Ectodermal cell (in vitro differentiated cells): ENCODE measurements around the gene PGP. TPM values are rescaled to one million over a fixed set of nuclear protein-coding genes. Genes with fewer than 3 reads are reported as not detected.
"Not testable (repeated sequence)": the region's sequence is repeated elsewhere in the genome, so short reads cannot be mapped to it uniquely, and the experiment has no call there.

Source experiments
- H3K27ac ChIP-seq: 2 replicates; pipeline ENCODE4 v1.7.0; 2013; ENCODE audit warnings: mild to moderate bottlenecking, low read depth, low read length; ENCODE audit not compliant: insufficient read depth, poor library complexity, severe bottlenecking
- H3K27me3 ChIP-seq: 2 replicates; pipeline ENCODE4 v1.7.0; 2013; ENCODE audit warnings: mild to moderate bottlenecking, low read length; ENCODE audit not compliant: insufficient read depth, control insufficient read depth, poor library complexity, severe bottlenecking
- H3K36me3 ChIP-seq: one replicate; pipeline ENCODE4 v1.7.0; 2013; ENCODE audit warnings: low read length; ENCODE audit not compliant: control insufficient read depth, insufficient read depth
- H3K4me1 ChIP-seq: one replicate; pipeline ENCODE4 v1.7.0; 2013; ENCODE audit warnings: low read length; ENCODE audit not compliant: control insufficient read depth, insufficient read depth
- H3K4me3 ChIP-seq: 2 replicates; pipeline ENCODE4 v1.7.0; 2013; ENCODE audit warnings: low read depth, low read length, control low read depth; ENCODE audit not compliant: insufficient read depth
- H3K9me3 ChIP-seq: 2 replicates; pipeline ENCODE4 v1.7.0; 2013; ENCODE audit warnings: mild to moderate bottlenecking, low read length, moderate library complexity; ENCODE audit not compliant: control insufficient read depth
- WGBS, 2 experiments: methylation state at CpG; one replicate each; pipeline ENCODE4 v1.1.7; 2013; ENCODE audit warnings: missing lambda C conversion rate in 2 of 2; 5-methylcytosine and 5-hydroxymethylcytosine counted together
- polyA plus RNA-seq, 4 experiments: library from polyadenylated mRNA; stranded (reverse); fragments of 50-300 nt; gene quantifications; one replicate each; pipeline ENCODE4 v1.2.3, GENCODE V29; 2013

The PGP gene, protein sequence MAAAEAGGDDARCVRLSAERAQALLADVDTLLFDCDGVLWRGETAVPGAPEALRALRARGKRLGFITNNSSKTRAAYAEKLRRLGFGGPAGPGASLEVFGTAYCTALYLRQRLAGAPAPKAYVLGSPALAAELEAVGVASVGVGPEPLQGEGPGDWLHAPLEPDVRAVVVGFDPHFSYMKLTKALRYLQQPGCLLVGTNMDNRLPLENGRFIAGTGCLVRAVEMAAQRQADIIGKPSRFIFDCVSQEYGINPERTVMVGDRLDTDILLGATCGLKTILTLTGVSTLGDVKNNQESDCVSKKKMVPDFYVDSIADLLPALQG
- polyA plus RNA-seq (2013, experiment 1 of 4): 29.8 TPM
- 35.6 TPM for polyA plus RNA-seq (2013, experiment 2 of 4)
- polyA plus RNA-seq (2013, experiment 3 of 4): 31.4 TPM
- 34.6 TPM for polyA plus RNA-seq (2013, experiment 4 of 4)

DNA sequence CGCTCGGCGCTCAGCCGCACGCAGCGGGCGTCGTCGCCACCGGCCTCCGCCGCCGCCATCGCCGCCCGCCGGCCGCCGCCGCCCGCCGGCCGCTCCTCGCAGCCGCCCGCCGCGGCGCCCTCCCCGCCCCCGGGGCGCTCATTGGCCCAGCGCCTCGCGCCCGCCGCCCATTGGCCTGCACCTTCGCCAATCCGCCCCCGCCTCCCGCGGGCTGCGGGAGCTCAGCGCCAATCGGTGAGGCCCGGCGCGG lies at the start of gene PGP:
Gene PGP, minus strand, starts transcription at position 122 of the 250 bp plus-strand sequence. Its CDS starts 63 bp downstream, at position 59.
- H3K27ac ChIP-seq: peak within 1 kb of the TSS; percentile 91
- H3K4me1 ChIP-seq: peaks cover 12% of the 10 kb centered on the region
- peak within 1 kb of the TSS; percentile 88 for H3K4me3 ChIP-seq
- 0% methylated on average over 48 of the region's 48 CpGs for WGBS, 2 experiments
- peaks cover 8% of the 10 kb centered on the region for H3K36me3 ChIP-seq
- H3K27me3 ChIP-seq: no peaks in the 10 kb centered on the region
- H3K9me3 ChIP-seq: no peaks in the 10 kb centered on the region

- not testable (repeated sequence) for H3K4me1 ChIP-seq, H3K27ac ChIP-seq, H3K27me3 ChIP-seq, H3K9me3 ChIP-seq, H3K4me3 ChIP-seq
- H3K36me3 ChIP-seq: peaks cover 47% of the 10 kb centered on the region
- WGBS, 2 experiments: 94 to 96% methylated on average over 14 of the region's 14 CpGs
Measured at GRCh38 chr16:2263026-2263425, 48.4 kb upstream of the PGP start.

DNA sequence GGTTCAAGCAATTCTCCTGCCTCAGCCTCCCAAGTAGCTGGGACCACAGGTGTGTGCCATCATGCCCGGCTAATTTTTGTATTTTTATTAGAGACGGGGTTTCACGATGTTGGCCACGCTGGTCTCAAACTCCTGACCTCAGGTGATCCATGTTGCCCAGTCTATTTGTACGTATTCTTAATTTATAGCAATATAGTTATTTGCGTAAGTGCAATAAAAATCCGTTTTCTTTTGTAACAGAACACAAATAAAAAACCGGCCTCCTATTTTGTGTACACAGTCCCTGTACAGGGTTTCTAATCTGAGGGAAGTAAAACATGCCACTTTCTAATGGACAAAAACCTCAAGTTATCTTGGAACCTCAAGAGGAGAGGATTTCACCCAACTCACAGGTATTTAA lies 45.6 kb upstream of the PGP start:
- Histone ChIP-seq H3K4me1 (no peaks in the 10 kb centered on the region), H3K27me3 (no peaks in the 10 kb centered on the region), H3K9me3 (no peaks in the 10 kb centered on the region), H3K4me3 (no peak overlapping the region), H3K27ac (no peak overlapping the region), H3K36me3 (peaks cover 66% of the 10 kb centered on the region)
- WGBS, 2 experiments: 96 to 97% methylated on average over 8 of the region's 8 CpGs

- H3K36me3 ChIP-seq: peaks cover 77% of the 10 kb centered on the region
- H3K27me3 ChIP-seq: not testable (repeated sequence)
Measured at GRCh38 chr16:2258530-2258929, 43.9 kb upstream of the PGP start.

GRCh38 chr16:2257726-2258125 lies 43.1 kb upstream of the PGP start:
- 91 to 97% methylated on average over 5 to 6 of the region's 6 CpGs for WGBS, 2 experiments
- Histone ChIP-seq H3K9me3 (no peaks in the 10 kb centered on the region), H3K36me3 (peaks cover 78% of the 10 kb centered on the region), H3K27ac (no peak overlapping the region), H3K27me3 (no peaks in the 10 kb centered on the region), H3K4me3 (no peak overlapping the region), H3K4me1 (no peaks in the 10 kb centered on the region)

More at GRCh38 chr16:2258530-2258929, 43.9 kb upstream of the PGP start:
- H3K4me3 ChIP-seq, H3K27ac ChIP-seq, H3K4me1 ChIP-seq, H3K9me3 ChIP-seq: not testable (repeated sequence)
- WGBS, 2 experiments: 94 to 95% methylated on average over 7 of the region's 7 CpGs

GRCh38 chr16:2256531-2257140 lies 42.0 kb upstream of the PGP start:
- WGBS, 2 experiments: 93 to 95% methylated on average over 12 of the region's 12 CpGs
- Histone ChIP-seq H3K4me3 (no peak overlapping the region), H3K27ac (no peak overlapping the region), H3K9me3 (no peaks in the 10 kb centered on the region), H3K36me3 (peaks cover 69% of the 10 kb centered on the region), H3K27me3 (no peaks in the 10 kb centered on the region), H3K4me1 (peaks cover 7% of the 10 kb centered on the region)

- Histone ChIP-seq H3K4me1 (peaks cover 7% of the 10 kb centered on the region), H3K27ac (no peak overlapping the region), H3K27me3 (no peaks in the 10 kb centered on the region), H3K9me3 (no peaks in the 10 kb centered on the region), H3K4me3 (no peak overlapping the region), H3K36me3 (peaks cover 42% of the 10 kb centered on the region)
- 96% methylated on average over 11 of the region's 11 CpGs for WGBS, 2 experiments
Measured at GRCh38 chr16:2253293-2253692, 38.7 kb upstream of the PGP start.

DNA sequence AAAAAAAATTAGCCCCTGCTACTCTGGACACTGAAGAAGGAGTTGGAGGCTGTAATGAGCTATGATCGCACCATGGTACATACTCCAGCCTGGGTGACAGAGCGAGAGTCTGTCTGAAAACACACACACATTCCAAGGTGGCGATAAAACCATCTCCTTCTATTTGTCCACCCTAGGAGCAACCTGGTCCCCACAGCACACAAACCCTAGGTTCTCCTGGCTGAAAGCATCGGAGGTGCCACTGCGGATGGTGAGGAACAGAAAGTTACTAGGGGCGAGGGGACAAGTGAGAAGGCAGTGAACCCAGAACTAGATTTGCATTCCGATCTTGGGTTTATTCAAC lies 38.1 kb upstream of the PGP start:
- Histone ChIP-seq H3K36me3 (peaks cover 39% of the 10 kb centered on the region), H3K27me3 (no peaks in the 10 kb centered on the region), H3K4me3 (no peak overlapping the region), H3K9me3 (no peaks in the 10 kb centered on the region), H3K27ac (no peak overlapping the region), H3K4me1 (peaks cover 7% of the 10 kb centered on the region)
- 93 to 96% methylated on average over 6 to 7 of the region's 7 CpGs for WGBS, 2 experiments

GRCh38 chr16:2251296-2252111 lies 36.9 kb upstream of the PGP start, which contains the start of gene ECI1:
TSS of gene ECI1 (minus strand) at chr16:2251587. CDS start at chr16:2251566, 21 bp downstream.
- H3K4me1 ChIP-seq: peaks cover 7% of the 10 kb centered on the region
- H3K36me3 ChIP-seq: peaks cover 37% of the 10 kb centered on the region
- H3K27me3 ChIP-seq: no peaks in the 10 kb centered on the region
- H3K27ac ChIP-seq: peak within 1 kb of the TSS; percentile 94
- WGBS, 2 experiments: 4% methylated on average over 88 of the region's 88 CpGs
- peak within 1 kb of the TSS; percentile 67 for H3K4me3 ChIP-seq
- no peaks in the 10 kb centered on the region for H3K9me3 ChIP-seq

- 5 to 6% methylated on average over 34 to 35 of the region's 35 CpGs for WGBS, 2 experiments
- H3K27me3 ChIP-seq: no peaks in the 10 kb centered on the region
- peak overlapping the region; percentile 67 for H3K4me3 ChIP-seq
- peaks cover 36% of the 10 kb centered on the region for H3K36me3 ChIP-seq
- no peak overlapping the region for H3K27ac ChIP-seq
- H3K9me3 ChIP-seq: no peaks in the 10 kb centered on the region
- H3K4me1 ChIP-seq: peaks cover 7% of the 10 kb centered on the region
Measured at GRCh38 chr16:2250652-2251295, 36.1 kb upstream of the PGP start.
